Esophagus squamous epithelium (tissue), 4 donors: ENCODE results near the gene KRTAP4-9.
"Not testable (repeated sequence)": the region's sequence is repeated elsewhere in the genome, so short reads cannot be mapped to it uniquely, and the experiment has no call there.

Source experiments
- POLR2A ChIP-seq, 4 donors: fragments of 450-650 bp; IDR thresholded peaks; one replicate each; pipeline ENCODE4 v1.6.1; 2017; ENCODE audit warnings: antibody characterized with exemption in 4 of 4, mild to moderate bottlenecking in 4 of 4, moderate library complexity in 3 of 4
- TF ChIP-seq, protein P1 (sequence below), 6 experiments: fragments of 450-650 bp in 4 of 6; fragments of 200-600 bp in 2 of 6; sonication (generic) in 2 of 6; IDR thresholded peaks; one replicate each; pipeline ENCODE4 v1.5.1; 2016 to 2019; ENCODE audit warnings: antibody characterized with exemption in 6 of 6, mild to moderate bottlenecking in 4 of 6, moderate library complexity in 4 of 6

DNA sequence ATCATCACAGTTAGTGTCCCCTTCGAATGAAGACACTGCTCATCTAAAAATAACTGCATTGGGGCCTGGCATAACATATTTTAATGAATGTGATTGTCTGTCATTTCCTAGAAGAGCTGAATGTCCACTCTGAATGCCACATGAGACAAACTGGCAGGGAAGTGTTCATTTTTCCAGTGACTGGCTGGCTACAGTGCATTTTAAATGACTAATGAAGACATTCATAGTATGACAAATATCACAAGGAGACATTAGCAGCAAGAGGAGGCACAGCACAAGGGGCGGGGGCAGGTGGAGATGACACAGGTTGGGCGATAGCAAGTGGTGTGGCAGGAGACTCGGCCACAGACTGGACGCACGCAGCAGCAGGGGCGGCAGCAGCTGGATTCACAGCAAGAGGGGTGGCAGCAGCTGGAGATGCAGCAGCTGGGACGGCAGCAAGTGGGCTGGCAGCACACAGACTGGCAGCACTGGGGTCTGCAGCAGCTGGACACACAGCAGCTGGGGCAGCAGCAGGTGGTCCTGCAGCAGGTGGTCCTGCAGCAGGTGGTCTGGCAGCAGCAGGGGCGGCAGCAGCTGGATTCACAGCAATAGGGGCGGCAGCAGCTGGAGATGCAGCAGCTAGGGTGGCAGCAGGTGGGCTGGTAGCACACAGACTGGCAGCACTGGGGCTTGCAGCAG lies 43.9 kb downstream of the KRTAP4-9 start:
- TF ChIP-seq, protein P1, sequence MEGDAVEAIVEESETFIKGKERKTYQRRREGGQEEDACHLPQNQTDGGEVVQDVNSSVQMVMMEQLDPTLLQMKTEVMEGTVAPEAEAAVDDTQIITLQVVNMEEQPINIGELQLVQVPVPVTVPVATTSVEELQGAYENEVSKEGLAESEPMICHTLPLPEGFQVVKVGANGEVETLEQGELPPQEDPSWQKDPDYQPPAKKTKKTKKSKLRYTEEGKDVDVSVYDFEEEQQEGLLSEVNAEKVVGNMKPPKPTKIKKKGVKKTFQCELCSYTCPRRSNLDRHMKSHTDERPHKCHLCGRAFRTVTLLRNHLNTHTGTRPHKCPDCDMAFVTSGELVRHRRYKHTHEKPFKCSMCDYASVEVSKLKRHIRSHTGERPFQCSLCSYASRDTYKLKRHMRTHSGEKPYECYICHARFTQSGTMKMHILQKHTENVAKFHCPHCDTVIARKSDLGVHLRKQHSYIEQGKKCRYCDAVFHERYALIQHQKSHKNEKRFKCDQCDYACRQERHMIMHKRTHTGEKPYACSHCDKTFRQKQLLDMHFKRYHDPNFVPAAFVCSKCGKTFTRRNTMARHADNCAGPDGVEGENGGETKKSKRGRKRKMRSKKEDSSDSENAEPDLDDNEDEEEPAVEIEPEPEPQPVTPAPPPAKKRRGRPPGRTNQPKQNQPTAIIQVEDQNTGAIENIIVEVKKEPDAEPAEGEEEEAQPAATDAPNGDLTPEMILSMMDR (IDR thresholded peaks at IDR 0.05): not testable (repeated sequence)
- not testable (repeated sequence) for TF ChIP-seq POLR2A (IDR thresholded peaks at IDR 0.05)
